HL-60/S4 (cell line): ENCODE measurements around the gene RET.

ENCODE experiments used
- in situ Hi-C: fragments of 300-500 bp; cut with MboI; formaldehyde crosslinking; loops from 2 replicates; pipeline ENCODE4 v1.14.3; 2022; ENCODE audit warnings: low sequenced_read_pairs

The RET gene

DNA sequence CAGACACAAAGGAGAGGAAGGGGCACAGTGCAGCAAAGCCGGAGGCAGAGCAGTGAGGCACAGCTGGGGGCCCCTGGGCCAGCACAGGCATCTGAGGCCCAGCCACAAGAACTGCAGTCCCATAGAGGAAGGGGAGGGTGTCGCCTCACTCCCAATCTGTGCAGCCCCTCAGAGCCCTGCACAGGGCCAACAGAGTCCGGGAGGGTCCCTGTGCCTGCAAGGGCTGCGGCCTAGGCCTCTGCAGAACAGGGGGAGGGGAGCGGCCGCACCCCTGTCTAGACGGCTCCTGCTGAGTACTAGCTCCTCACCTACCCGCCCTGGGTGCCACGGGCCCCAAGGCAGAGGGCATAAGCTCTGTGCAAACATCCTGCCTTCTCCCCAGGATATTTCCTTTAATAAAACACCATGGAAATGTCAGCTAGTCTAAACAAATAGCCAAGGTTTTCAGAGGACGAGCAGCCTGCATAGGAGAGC is 32.4 kb upstream of the RET start:
- in situ Hi-C loops, result no loop called here

DNA sequence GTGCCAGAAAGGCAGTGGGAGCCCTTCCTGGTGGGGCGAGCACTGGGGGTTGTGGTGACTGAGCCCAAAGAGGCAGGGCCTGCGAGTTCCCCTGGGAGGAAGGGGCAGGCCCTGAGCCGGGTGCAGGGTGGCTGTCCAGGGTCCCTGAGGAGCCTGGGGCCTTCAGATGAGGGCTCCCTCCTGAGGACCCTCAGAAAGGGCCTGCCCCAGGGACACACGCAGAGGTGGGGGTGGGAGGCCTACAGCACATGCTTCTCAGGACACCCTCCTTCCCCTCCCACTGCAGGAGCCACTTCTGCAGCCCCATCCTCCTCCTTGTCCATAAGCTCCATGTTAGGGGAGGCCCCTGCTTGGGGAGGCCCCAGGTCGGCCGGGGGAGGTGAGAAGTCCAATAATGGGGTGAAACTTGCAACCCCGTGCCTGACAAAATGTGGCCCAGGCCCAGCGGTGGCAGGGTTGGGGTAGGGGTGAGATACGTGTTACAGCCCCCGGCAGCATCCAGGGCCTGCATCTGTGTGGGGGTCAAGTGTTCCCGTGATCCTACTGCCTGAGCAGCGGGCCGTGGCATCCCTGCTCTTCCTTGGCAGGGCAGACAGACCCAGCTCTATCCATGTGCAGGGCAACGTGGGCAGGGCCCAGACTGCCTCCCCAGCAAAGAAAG is 31.8 kb upstream of the RET start:
- in situ Hi-C loops, result no loop called here

DNA sequence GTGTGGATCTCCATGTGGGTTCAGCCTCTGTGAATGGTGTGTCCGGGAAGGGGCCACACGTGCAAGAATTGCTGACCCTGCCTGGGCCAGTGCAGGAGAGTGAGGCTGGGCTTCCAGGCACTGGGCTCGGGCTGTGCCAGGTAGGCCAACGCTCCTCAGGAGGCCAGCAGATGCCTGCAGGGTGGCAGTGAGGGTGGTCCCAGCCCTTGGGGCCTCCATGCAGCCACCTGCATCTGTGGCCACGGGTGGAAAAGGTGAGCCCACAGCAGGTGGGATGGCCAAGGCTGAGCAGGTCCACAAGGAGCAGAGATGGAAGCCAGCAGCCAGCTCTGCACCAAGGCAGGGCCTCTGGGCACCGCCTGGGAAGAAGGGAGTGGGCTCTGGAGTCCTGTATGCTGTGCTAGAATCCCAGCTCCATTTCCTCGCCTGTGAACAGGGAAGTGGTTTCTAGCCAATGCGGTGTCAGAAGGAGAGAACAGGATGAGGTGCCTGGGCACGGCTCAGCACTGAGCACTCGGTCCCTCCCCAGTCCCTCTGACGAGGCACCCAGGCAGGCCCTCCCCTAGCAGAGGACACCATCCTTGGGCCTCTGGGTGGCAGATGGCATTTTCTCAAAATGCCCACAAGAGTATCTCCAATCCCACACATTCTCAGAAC is 31.1 kb upstream of the RET start:
- in situ Hi-C loops, result no loop called here

DNA sequence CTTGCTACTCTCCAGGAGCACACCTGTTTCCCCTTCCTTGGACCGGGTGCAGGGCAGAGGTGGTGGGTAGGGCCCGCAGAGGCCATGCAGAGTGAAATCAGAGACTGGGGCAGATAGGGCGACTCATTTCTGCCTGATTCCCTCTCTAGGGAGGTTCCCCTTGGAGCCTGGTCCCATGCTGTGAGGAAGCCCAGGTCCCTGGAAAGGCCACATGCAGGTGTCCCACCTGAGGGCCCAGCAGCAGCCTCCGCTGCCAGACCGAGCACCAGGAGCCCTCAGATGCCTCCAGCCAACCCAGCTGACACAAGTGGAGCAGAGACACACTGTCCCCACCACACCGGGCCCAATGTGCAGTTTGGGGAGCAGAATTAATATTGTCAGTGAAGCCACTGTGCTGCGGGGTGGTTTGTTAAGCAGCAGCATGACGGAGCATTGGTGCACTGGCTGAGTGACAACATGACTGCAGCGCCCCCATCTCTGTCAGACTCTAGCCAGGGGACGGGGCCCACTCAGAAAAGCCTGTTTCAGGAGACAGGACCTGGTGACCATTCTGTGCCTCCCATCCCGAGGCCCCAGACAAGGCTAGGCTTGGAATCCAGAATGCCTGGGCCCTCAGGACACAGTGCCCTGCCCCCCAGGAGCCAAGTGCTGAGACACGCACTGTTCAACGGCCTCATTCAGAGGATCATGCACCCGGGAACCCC is 30.4 kb upstream of the RET start:
- in situ Hi-C loops, result no loop called here

DNA sequence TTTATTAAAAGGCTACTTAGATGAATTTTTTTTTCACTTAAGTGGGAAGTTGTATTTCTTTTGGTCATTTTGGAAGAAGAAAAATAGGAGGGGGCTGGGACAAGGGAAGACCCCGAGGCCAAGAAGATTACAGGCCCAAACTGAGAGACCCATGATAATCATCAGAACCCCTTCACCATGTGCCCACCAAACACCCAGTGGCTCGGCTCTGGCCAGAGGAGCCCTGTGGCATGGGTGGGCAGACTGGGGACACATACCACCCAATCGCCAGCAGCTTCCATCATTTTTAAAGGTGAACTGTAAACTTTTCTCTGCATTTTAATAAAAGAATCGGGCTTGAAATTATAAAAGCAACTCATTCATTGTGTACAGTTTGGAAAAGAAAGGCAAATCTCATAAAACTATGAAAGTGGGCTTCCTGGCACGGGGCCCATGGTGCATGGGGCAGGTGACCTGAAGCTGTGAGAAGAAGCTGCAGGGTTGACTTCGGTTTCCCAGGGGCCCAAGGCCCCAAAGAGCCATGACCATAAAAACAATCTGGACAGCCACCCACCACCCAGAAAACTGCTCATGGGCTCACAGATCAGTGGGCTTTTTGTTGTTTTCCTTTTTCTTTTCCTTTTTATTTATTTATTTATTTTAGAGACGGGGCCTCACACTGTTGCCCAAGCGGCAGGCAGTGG is 29.4 kb upstream of the RET start:
- in situ Hi-C loops, result no loop called here

DNA sequence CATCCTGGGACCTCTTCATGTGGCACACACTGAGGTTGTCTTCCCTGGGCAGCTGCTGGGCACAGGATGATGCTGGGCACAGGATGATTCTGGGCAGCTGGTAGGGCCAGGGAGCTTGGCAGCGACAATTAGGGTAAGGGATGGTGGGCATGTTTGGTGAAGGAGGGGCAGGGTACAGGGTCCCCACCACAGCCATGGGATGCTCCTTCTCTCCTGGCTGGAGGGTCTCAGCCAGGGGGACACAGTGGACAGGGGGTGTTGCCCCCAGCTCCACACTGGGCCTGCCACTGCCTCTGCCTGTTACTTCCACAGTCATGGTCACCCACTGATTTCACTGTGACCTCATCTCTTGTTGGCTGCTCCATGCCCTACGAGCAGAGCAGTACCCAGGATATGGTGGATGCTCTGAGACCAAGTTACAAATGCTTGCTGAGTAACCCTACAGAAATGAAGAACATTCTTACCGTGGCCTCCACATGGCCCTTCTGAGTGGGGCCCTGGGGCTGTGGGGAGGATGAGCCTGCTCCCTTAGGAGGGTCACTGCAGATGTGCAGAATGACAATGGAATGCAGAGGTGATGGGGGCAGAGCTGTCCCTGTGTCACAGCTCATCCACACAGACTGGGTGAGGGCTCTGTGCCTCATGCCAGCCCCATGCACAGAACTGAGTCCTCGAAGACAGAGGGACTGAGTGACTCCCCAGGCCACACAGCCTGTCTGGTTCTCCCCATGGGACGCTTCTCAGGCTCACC is 28.4 kb upstream of the RET start:
- in situ Hi-C loops, result no loop called here

DNA sequence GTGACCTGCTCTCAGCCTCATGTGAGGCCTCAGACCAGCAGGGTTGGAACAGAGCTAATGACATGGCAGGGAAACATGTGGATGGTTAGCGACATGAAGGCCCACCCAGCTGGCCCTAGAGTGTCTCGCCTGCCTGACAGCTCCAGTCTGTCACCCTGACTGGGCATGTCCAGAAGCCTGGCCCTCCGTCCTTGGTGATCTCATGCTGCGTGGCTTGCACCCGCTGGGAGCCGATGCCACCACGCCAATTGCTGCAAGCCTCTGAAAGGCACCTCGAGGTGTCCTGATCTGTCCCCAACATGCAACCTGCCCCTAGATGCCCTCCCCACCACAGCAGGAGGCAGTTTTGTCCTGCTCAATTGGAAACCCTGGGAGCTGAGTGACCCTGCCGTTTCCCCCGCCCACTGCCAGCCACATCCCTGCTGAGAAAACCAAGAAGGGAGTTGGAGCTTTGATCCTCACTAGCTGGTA is 27.8 kb upstream of the RET start:
- in situ Hi-C loops, result no loop called here

DNA sequence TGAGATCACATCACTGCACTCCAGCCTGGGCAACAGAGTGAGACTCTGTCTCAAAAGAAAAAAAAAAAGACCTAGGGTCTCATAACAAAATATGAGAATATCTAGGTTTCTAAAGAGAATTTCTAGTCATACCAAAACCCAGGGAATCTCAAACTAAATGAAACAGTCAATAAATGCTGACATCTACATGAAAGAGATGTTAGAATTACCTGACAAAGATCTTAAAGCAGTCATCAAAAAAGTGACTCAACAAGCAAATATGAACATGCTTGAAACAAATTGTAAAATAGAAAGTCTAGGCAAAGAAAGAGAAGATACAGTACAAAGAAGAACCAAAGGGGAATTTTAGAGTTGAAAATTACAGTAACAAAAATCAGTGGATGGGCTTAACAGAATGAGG is 26.9 kb upstream of the RET start:
- in situ Hi-C loops, result no loop called here

DNA sequence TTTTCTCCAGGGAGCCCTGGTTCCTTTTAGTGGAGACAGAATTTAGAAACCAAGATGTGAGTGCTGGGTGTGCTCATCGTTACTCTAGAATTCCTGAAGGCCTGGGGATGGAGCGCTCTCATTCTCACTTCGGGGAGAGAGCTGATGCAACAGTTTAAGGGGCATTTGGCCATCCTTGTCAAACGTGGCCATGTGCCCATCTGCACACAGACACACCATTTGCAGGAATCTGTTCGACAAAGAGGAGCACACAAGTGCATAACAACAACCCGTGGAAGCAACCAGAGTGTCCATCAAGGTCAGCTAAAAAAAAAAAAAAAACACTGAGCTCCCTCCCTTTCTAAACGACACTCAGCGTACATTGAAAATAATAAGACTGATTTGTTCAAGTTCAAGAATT is 23.0 kb upstream of the RET start:
- in situ Hi-C loops, result no loop called here

DNA sequence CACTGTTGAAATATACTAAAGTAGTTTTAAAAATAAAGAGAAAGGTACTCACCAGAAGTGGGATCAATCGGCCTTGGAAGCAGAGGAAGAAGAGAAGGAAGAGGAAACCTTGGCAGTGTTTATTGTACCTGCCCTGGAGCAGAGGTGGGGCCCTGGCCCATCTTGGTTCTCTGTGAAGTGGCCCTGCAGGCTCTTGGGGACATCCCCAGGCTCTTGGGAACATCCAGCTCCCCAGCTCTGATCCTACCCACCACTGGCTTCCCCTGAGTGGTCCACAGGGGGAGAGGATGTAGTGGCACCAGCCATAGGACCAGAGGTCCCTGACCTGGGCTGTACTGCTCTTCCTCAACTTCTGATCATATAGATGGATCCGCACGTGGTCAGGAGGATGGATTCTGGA is 22.3 kb upstream of the RET start:
- in situ Hi-C loops, result no loop called here

DNA sequence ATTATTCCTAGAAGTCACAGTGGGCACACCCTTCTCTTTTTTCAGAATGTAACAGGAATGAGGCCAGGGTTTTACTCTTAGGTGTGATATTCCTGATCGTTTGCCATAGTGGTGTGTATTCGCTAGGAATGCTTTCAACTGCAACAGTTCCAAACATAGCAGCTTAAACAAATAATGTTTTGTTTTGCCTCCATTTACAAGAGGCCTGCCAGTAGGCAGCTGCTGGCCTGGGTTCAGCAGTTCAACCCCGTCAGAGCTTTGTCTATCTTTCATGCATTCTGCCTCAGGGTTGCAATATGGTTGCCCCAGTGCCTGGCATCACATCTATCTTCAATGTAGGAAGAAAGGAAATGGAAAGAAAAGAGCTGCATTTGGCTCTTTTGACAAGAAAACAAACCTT is 21.7 kb upstream of the RET start:
- in situ Hi-C loops, result no loop called here

DNA sequence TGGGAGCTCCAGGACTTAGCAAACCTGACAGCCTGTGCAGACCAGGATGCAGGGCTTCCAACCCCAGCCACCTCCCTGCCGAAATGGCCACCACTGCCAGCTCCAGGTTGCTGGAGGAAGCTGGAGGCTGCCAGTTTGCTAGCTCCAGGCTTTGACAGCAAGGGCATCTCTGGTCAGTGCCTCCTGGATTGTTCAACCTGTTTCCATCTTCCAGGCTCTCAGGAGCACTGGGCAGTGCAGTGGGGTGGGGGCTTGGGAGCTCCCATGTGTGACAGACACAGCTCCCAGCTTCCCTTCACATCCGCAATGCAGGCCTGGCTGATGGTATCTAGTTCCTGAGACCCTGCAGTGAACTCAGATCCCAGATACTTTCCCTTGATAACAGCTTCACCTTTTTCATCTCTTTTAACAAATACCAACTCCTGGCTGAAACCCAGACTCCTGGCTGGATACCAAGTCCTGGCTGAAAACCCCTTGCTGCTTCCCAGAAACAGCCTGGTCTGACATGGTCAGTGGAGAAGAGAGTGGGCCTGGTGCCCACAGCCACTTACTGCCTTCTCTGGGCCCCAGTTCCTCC is 20.8 kb upstream of the RET start:
- in situ Hi-C loops, result no loop called here

DNA sequence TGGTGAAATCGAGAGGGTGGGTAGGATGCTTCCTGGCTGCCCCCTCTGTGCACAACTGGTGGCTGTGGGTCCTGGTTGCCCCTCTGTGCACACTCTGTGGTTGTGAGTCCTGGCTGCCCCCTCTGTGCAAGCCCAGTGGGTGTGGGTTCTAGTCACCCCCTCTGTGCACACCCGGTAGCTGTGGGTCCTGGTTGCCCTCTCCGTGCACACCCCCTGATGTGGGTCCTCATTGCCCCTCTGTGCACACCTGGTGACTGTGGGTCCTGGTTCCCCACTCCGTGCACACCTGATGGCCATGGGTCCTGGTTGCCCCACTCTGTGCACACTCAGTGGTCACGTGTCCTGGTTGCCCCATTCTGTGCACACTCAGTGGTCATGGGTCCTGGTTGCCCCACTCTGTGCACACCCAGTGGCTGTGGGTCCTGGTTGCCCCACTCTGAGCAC is 20.3 kb upstream of the RET start:
- in situ Hi-C loops, result no loop called here

DNA sequence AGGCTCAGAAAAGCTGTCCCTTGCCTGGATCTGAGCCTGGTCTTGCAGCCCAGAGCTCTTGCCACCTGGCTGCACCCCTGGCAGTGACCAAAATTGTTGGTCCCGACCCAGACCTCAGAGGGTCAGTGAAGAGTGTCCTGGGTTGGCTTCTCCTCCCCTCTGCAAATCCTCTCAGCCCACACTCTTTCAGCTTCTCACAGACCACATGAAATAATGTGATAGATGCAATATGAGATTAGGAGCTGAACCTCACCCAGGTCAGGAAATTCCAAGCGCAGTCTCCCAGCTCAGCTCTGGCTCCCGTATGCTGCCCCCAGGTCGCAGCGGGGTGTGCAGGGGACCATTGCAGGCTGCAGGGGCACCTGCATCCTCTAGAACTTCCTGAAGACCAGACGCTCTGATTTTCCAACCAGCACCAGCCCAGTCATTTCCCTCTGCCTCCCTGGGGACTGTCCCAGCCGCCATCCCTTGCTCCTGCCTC is 19.6 kb upstream of the RET start:
- in situ Hi-C loops, result no loop called here

DNA sequence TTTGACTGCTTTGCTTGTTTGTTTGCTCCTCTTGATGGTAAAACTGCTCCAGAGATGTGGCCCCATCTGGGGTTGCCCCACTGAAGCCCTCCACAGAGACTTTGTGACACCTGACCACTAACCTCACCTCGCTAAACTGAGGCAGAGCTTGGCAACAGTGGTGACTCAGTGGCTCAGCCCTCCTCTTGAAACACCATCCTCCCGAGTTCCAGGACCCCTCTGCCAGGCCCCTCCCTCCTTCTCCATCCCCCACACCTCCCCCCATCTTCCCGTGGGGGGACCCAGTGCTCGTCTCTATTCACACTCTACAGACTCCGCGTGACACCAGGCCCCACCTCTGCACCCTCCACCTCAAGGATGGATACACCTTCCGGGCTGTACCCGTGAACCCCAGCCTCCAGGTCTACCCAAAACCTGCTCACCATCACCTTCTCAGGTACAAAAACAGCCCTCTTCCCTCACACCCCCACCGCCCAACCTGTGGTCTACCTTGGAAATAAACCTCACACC is 19.0 kb upstream of the RET start:
- in situ Hi-C loops, result no loop called here

DNA sequence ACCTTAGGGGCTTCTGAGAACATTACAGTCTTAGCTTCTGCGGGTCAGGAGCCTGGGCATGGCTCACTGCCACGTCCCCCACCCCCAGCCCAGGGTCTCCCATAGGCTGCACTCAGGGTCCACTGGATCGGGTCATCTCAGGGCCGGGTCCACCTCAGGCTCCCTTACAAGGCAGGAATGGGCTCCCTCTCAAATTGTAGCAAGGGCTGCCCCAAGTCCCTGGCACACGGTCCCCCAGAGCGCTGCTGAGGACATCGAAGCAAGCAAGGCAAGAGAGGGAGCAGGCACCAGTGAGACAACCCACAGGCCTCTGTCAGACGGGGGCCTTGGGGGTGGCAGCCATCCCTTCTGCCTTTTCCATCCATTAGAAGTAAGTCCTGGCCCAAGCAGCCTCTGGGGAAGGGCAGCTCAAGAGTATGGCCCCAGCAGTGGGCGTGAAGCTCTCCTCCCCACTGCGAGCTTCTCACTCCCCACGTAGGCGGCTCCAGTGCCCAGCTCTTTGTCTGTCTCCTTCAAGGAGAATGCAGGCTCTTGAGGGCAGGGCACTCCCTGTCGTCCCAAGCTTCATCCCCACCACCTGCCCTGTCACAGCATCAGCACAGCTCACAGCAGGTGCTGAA is 18.0 kb upstream of the RET start:
- in situ Hi-C loops, result no loop called here

DNA sequence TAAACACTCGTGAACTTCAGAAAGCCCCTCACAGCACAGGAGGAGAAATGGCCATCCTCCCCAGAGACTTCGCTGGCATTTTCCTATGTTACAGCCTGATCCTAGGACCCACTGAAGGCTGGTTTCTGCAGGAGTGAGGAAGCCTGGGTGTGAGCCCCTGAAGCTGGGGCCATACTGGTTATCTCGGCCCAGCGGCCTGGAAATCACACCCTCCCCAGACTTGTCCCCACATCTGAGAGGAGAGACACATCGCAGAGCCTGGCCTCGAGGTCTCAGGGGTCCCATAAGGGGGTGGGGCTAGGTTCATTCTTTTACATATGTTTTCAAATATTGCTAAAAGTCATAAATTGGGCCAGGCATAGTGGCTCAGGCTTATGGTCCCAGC is 17.5 kb upstream of the RET start:
- in situ Hi-C loops, result no loop called here

DNA sequence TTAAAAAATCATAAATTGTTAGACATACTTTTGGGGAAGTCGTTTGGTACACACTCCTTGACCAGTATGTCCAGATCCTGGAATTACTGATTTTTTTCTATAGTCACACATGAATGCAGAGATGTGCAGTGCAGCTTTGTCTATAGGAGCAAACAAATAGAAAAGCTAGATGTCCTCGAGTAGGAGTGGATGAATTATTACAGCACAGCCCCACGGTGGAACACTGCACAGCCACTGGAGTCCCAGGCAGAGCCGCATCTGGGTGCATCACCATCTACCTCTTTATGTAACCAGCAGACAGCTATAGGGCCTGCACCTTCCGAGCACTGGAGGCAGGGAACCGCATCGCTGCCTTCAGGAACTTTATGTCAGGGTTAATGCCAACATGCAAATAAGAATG is 17.0 kb upstream of the RET start:
- in situ Hi-C loops, result no loop called here

DNA sequence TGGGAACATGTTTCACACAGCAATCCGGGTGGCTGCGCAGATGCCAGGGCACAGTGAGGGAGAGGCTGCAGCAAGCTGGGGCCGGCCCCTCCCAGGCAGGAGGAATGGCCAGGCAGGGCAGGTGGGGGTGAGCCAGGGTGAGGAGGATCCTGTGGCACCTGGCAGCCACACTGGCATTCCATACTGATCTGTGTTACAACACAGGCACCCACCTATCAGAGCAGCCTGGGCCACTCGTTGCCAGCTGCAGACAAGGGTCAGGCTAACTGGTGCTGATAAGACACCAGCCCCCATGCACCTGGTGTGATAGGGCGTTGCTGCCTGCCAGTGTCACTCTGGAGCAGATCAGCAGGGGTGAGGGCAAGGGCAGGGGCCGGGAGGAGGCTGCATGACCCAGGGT is 16.6 kb upstream of the RET start:
- in situ Hi-C loops, result no loop called here

DNA sequence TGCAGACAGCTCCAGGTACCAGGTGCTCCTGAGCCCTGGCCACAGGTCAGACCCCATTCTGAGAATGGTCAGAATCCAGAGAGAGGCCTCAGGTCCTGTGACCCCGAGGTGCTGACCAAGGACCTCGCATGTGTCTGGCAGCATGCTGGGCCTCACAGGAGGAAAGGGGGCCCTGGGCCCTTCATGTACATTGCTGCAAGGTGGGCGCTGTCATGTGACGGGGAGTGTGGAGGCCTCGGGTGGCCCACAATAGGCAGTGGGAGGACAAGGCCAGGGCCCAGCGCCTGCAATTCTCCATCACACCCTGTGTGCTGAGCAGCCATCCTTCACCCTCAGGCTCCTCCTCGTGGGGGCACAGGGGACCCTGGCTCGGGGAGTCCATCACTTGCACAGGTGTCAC is 15.5 kb upstream of the RET start:
- in situ Hi-C loops, result no loop called here
